HepG2 (cell line): ENCODE data around the gene FOXS1. TPM values are rescaled to one million over a fixed set of nuclear protein-coding genes. Genes with fewer than 3 reads are reported as not detected.

Experiments
- GLI4 ChIP-seq: sonication (generic); formaldehyde crosslinking; IDR thresholded peaks from 2 replicates; pipeline ENCODE4 v1.5.1; 2020; ENCODE audit warnings: missing genetic modification reagents, mild to moderate bottlenecking, moderate library complexity, borderline replicate concordance
- HMG20B ChIP-seq: conservative IDR thresholded peaks from 2 replicates; pipeline ENCODE4 v1.6.1; 2016; ENCODE audit warnings: missing genetic modification reagents, missing compliant biosample characterization
- KLF15 ChIP-seq: sonication (generic); formaldehyde crosslinking; IDR thresholded peaks from 2 replicates; pipeline ENCODE4 v1.8.1; 2023; ENCODE audit warnings: borderline replicate concordance, mild to moderate bottlenecking, inconsistent platforms, missing genetic modification reagents, mixed read lengths
- MTA3 ChIP-seq: sonication (generic); formaldehyde crosslinking; IDR thresholded peaks from 2 replicates; pipeline ENCODE4 v1.4.0; 2020; ENCODE audit warnings: missing genetic modification reagents
- MZF1 ChIP-seq: sonication (generic); formaldehyde crosslinking; IDR thresholded peaks from 2 replicates; pipeline ENCODE4 v1.8.1; 2023; ENCODE audit warnings: mild to moderate bottlenecking, missing genetic modification reagents, borderline replicate concordance
- PRMT3 ChIP-seq: sonication (generic); formaldehyde crosslinking; IDR thresholded peaks from 2 replicates; pipeline ENCODE4 v1.8.1; 2022; ENCODE audit warnings: low read depth, mild to moderate bottlenecking, moderate library complexity, missing genetic modification reagents, borderline replicate concordance
- ZNF335 ChIP-seq: sonication (generic); formaldehyde crosslinking; IDR thresholded peaks from 2 replicates; pipeline ENCODE4 v1.4.0; 2020; ENCODE audit warnings: missing genetic modification reagents
- ZNF615 ChIP-seq: sonication (generic); formaldehyde crosslinking; IDR thresholded peaks from 2 replicates; pipeline ENCODE4 v1.5.0; 2020; ENCODE audit warnings: mild to moderate bottlenecking, missing genetic modification reagents, borderline replicate concordance
- ZNF644 ChIP-seq: IDR thresholded peaks from 2 replicates; pipeline ENCODE4 v1.6.1; 2016; ENCODE audit warnings: low read depth
- polyA plus RNA-seq, 8 experiments: library from polyadenylated mRNA; depleted of rRNA in 3 of 8; stranded (reverse) in 7 of 8; unstranded in 1 of 8; fragments of >200 nt; fragmentation: Illumina TruSeq in 4 of 8; extraction: Trizol in 4 of 8; gene quantifications; 2 replicates each; pipeline versions ENCODE4 v1.2.1 to v1.2.3, GENCODE V29; 2011 to 2016; ENCODE audit warnings: low read depth in 4 of 8, missing spikeins in 1 of 8, mixed read lengths in 1 of 8; ENCODE audit not compliant: insufficient read depth in 1 of 8
- total RNA-seq, 5 experiments: library from RNA; depleted of rRNA; stranded (reverse); fragments of >200 nt; fragmentation: Illumina TruSeq; extraction: Trizol; gene quantifications; 2 replicates each; pipeline ENCODE4 v1.2.3, GENCODE V29; 2016; ENCODE audit warnings: low read depth in 1 of 5
- TF ChIP-seq, protein P1 (sequence below): sonication (generic); formaldehyde crosslinking; IDR thresholded peaks from 2 replicates; pipeline ENCODE4 v1.5.0; 2020; ENCODE audit warnings: mild to moderate bottlenecking, missing genetic modification reagents, borderline replicate concordance
- TF ChIP-seq, protein P2 (sequence below): sonication (generic); formaldehyde crosslinking; IDR thresholded peaks from 2 replicates; pipeline ENCODE4 v1.4.0; 2020; ENCODE audit warnings: mild to moderate bottlenecking, missing genetic modification reagents

FOXS1 gene
- total and polyA plus RNA-seq, 2 of the 13 experiments (the other 11 are each of a cell fraction or from before 2014, with no cell fraction given): not detected

- TF ChIP-seq, protein P1, sequence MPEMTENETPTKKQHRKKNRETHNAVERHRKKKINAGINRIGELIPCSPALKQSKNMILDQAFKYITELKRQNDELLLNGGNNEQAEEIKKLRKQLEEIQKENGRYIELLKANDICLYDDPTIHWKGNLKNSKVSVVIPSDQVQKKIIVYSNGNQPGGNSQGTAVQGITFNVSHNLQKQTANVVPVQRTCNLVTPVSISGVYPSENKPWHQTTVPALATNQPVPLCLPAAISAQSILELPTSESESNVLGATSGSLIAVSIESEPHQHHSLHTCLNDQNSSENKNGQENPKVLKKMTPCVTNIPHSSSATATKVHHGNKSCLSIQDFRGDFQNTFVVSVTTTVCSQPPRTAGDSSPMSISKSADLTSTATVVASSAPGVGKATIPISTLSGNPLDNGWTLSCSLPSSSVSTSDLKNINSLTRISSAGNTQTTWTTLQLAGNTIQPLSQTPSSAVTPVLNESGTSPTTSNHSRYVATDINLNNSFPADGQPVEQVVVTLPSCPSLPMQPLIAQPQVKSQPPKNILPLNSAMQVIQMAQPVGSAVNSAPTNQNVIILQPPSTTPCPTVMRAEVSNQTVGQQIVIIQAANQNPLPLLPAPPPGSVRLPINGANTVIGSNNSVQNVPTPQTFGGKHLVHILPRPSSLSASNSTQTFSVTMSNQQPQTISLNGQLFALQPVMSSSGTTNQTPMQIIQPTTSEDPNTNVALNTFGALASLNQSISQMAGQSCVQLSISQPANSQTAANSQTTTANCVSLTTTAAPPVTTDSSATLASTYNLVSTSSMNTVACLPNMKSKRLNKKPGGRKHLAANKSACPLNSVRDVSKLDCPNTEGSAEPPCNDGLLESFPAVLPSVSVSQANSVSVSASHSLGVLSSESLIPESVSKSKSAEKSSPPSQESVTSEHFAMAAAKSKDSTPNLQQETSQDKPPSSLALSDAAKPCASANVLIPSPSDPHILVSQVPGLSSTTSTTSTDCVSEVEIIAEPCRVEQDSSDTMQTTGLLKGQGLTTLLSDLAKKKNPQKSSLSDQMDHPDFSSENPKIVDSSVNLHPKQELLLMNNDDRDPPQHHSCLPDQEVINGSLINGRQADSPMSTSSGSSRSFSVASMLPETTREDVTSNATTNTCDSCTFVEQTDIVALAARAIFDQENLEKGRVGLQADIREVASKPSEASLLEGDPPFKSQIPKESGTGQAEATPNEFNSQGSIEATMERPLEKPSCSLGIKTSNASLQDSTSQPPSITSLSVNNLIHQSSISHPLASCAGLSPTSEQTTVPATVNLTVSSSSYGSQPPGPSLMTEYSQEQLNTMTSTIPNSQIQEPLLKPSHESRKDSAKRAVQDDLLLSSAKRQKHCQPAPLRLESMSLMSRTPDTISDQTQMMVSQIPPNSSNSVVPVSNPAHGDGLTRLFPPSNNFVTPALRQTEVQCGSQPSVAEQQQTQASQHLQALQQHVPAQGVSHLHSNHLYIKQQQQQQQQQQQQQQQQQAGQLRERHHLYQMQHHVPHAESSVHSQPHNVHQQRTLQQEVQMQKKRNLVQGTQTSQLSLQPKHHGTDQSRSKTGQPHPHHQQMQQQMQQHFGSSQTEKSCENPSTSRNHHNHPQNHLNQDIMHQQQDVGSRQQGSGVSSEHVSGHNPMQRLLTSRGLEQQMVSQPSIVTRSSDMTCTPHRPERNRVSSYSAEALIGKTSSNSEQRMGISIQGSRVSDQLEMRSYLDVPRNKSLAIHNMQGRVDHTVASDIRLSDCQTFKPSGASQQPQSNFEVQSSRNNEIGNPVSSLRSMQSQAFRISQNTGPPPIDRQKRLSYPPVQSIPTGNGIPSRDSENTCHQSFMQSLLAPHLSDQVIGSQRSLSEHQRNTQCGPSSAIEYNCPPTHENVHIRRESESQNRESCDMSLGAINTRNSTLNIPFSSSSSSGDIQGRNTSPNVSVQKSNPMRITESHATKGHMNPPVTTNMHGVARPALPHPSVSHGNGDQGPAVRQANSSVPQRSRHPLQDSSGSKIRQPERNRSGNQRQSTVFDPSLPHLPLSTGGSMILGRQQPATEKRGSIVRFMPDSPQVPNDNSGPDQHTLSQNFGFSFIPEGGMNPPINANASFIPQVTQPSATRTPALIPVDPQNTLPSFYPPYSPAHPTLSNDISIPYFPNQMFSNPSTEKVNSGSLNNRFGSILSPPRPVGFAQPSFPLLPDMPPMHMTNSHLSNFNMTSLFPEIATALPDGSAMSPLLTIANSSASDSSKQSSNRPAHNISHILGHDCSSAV (CRISPR knock-in tag): no peak
- no peak for TF ChIP-seq KLF15 (CRISPR knock-in tag)
- no peak for TF ChIP-seq HMG20B (CRISPR knock-in tag)
- 0 out of 2 replicates have a peak, but pooled peaks have one; percentile 18 for TF ChIP-seq GLI4
- TF ChIP-seq ZNF644: 0 out of 2 replicates have a peak, but pooled peaks have one; percentile 52
- TF ChIP-seq MTA3 (CRISPR knock-in tag): no peak
- peak; percentile 54; the same call in 1 of the 2 replicates for TF ChIP-seq PRMT3
- TF ChIP-seq ZNF615 (CRISPR knock-in tag): no peak
- TF ChIP-seq ZNF335 (CRISPR knock-in tag): peak; percentile 93
- TF ChIP-seq, protein P2, sequence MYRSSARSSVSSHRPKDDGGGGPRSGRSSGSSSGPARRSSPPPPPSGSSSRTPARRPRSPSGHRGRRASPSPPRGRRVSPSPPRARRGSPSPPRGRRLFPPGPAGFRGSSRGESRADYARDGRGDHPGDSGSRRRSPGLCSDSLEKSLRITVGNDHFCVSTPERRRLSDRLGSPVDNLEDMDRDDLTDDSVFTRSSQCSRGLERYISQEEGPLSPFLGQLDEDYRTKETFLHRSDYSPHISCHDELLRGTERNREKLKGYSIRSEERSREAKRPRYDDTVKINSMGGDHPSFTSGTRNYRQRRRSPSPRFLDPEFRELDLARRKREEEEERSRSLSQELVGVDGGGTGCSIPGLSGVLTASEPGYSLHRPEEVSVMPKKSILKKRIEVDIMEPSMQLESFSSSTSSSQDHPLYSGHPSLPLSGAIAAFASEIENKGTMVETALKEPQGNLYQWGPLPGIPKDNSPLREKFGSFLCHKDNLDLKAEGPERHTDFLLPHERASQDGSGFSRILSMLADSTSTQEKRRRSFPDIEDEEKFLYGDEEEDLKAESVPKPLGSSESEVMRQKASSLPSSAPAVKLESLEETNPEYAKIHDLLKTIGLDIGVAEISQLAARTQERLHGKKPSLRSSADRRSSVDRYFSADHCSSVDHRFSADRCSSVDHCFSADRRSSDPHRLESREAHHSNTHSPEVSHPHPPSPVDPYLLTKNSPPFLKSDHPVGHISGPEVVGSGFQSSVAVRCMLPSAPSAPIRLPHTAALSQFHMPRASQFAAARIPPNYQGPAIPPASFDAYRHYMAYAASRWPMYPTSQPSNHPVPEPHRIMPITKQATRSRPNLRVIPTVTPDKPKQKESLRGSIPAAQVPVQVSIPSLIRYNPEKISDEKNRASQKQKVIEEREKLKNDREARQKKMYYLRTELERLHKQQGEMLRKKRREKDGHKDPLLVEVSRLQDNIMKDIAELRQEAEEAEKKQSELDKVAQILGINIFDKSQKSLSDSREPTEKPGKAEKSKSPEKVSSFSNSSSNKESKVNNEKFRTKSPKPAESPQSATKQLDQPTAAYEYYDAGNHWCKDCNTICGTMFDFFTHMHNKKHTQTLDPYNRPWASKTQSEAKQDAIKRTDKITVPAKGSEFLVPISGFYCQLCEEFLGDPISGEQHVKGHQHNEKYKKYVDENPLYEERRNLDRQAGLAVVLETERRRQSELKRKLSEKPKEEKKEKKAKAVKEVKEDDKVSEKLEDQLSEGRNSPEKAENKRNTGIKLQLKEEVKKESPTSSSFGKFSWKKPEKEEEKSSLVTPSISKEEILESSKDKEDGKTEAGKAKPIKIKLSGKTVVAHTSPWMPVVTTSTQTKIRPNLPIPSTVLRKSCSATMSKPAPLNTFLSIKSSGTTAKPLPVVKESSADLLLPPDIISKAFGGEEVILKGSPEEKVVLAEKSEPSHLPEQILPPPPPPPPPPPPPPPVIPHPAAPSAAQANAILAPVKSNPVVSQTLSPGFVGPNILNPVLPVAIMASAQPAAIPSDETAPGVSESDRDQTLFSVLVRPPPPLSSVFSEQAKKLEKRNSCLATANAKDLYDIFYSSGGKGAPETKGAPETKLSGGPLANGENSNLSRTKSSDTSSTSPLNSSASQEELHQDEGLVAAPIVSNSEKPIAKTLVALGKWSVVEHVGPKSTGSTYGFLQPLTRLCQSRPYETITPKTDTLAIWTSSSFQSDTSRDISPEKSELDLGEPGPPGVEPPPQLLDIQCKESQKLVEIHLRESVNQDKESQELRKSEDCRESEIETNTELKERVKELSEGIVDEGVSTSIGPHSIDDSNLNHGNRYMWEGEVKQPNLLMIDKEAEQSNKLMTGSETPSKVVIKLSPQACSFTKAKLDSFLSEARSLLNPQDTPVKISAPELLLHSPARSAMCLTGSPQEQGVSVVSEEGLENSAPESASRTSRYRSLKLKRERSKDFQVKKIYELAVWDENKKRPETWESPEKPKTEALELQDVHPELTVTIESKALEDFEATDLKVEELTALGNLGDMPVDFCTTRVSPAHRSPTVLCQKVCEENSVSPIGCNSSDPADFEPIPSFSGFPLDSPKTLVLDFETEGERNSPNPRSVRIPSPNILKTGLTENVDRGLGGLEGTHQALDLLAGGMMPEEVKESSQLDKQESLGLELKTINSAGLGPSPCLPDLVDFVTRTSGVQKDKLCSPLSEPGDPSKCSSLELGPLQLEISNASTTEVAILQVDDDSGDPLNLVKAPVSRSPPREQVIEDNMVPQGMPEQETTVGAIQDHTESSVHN (CRISPR knock-in tag): 0 out of 2 replicates have a peak, but pooled peaks have one; percentile 55
- no peak for TF ChIP-seq MZF1
These were observed 34.0 kb upstream of the FOXS1 start (continued) for GRCh38 chr20:31879143-31879987.
